ENCODE results near the gene FAR2. TPM values are rescaled to one million over a fixed set of nuclear protein-coding genes. Genes with fewer than 3 reads are reported as not detected.

Gene FAR2
- total RNA-seq, 1 donor from 2014 or later, result 5.4 TPM

- H3K4me3 Mint-ChIP-seq, result no peak overlapping the region
- no peaks in the 10 kb centered on the region for H3K36me3 Mint-ChIP-seq (ENCODE audit: low read depth)
- no peak for DNase-seq (ENCODE audit: low spot score)
- no peaks in the 10 kb centered on the region for H3K9me3 Mint-ChIP-seq
- H3K27ac Mint-ChIP-seq, result no peak overlapping the region
- peaks cover 8% of the 10 kb centered on the region for H3K27me3 Mint-ChIP-seq (ENCODE audit: insufficient read depth)
- intact Hi-C loops (cut with micrococcal nuclease), result no loop called here
- no peaks in the 10 kb centered on the region for H3K4me1 Mint-ChIP-seq (ENCODE audit: low read depth)
These were observed 67.9 kb downstream of the FAR2 start for GRCh38 chr12:29216797-29217575.

DNA sequence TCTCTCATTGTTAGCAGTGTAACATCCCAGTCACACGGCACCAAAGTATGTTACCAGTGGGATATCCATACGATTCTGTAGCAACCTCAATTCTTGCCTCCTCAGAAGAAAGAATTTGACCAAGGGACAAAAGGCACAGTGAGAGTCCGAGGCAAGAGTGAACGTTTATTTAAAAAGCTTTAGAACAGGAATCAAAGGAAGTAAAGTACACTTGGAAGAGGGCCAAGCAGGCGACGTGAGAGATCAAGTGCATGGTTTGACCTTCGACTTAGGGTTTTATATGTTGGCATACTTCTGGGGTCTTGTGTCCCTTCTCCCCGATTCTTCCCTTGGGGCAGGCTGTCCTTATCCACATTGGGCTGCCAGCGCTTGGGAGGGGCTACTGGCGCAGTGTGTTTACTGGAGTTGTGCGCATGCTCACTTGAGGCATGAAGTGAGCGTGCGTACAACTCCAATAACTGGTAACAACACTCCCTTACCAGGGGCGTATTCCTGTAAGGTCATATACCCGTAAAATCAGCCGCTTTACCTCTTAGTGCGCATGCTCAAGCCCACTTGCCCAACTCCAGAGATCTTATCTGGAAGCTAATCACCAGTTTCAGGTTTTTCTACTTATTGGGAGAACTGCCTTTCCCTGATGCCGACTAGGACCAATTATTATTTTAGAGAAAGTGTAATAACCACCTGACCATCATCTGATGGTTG is 71.7 kb downstream of the FAR2 start:
- H3K27ac Mint-ChIP-seq, result no peak overlapping the region
- no peak for DNase-seq (ENCODE audit: low spot score)
- H3K36me3 Mint-ChIP-seq (ENCODE audit: low read depth), result no peaks in the 10 kb centered on the region
- no peaks in the 10 kb centered on the region for H3K9me3 Mint-ChIP-seq
- no peaks in the 10 kb centered on the region for H3K4me1 Mint-ChIP-seq (ENCODE audit: low read depth)
- intact Hi-C loops (cut with micrococcal nuclease), result no loop called here
- H3K27me3 Mint-ChIP-seq (ENCODE audit: insufficient read depth), result peaks cover 6% of the 10 kb centered on the region
- H3K4me3 Mint-ChIP-seq, result no peak overlapping the region

GRCh38 chr12:29222200-29222599 is 73.1 kb downstream of the FAR2 start:
- Mint-ChIP-seq H3K27ac (no peak overlapping the region), H3K9me3 (no peaks in the 10 kb centered on the region), H3K4me1 (ENCODE audit: low read depth) (no peaks in the 10 kb centered on the region), H3K36me3 (ENCODE audit: low read depth) (no peaks in the 10 kb centered on the region), H3K27me3 (ENCODE audit: insufficient read depth) (peaks cover 6% of the 10 kb centered on the region), H3K4me3 (no peak overlapping the region)
- intact Hi-C loops (cut with micrococcal nuclease), result no loop called here
- no peak for DNase-seq (ENCODE audit: low spot score)

DNA sequence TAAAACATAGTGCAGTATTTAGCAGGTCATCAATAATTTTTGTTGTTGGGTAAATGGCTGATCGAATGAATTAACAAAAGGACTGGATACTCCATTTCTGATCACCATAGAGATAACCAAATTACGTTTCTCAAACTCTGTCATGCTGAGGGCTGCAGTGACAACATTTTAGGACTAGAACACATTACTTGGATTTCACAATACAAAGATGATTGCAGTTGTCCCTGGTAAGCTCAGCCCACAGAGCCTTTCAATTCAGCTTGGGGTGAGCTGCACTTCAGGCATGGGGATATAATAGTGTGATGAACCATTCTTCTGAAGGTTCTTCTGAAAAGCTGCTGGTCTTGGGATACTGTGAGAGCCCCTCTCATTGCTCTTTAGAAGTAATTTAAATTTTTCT is 74.3 kb downstream of the FAR2 start:
- Mint-ChIP-seq H3K27ac (no peak overlapping the region), H3K4me3 (no peak overlapping the region), H3K36me3 (ENCODE audit: low read depth) (no peaks in the 10 kb centered on the region), H3K4me1 (ENCODE audit: low read depth) (no peaks in the 10 kb centered on the region), H3K9me3 (no peaks in the 10 kb centered on the region), H3K27me3 (ENCODE audit: insufficient read depth) (no peaks in the 10 kb centered on the region)
- intact Hi-C loops (cut with micrococcal nuclease), result no loop called here
- no peak for DNase-seq (ENCODE audit: low spot score)

DNA sequence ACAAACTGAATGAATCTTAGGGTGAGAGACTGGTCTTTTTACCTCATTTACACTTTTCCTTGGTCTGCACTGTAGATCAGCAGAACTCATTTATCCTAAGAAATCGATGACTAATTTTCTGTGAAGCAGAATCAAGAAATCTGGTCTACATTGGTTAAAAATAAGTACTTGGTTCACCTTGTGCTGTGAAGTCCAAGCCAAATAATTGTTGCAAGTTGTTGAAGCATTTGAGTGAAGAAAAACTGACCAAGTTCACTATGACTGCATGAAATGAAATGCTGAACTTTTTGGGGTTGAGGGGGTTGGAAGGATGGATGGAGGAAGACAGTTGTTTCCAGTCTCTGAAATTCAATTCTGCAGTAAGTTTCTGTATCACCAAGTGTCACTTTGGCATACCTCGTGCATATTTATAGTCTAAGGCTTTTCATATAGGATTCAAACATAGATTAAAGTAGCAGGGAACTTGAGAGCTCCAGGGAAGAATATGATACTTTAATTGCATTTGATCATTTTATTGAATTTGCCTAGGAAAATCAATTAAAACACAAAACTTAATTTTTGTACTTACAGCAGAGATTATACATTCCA is 75.0 kb downstream of the FAR2 start:
- Mint-ChIP-seq H3K27me3 (ENCODE audit: insufficient read depth) (no peaks in the 10 kb centered on the region), H3K4me3 (no peak overlapping the region), H3K27ac (no peak overlapping the region), H3K36me3 (ENCODE audit: low read depth) (no peaks in the 10 kb centered on the region), H3K9me3 (no peaks in the 10 kb centered on the region), H3K4me1 (ENCODE audit: low read depth) (no peaks in the 10 kb centered on the region)
- DNase-seq (ENCODE audit: low spot score), result no peak
- intact Hi-C loops (cut with micrococcal nuclease), result no loop called here

DNA sequence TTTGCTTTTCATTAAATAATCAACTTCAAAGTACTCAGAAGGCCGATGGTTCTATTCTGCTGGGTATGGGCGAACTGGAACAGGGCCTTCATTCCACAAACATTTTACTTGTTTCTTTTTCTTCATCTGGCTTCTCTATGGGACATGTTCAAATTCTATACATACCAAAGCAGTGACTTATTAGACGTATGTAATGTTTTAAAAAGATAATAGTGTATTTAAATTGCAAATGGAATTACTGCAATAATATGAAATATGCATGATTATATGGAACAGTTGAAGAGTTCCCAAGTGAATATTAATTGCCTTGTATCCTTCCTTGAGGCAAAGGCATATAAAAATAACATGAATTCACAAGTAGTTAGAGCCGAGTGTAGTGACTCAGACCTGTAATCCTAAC is 75.5 kb downstream of the FAR2 start:
- no peak for DNase-seq (ENCODE audit: low spot score)
- H3K4me3 Mint-ChIP-seq, result no peak overlapping the region
- no peak overlapping the region for H3K27ac Mint-ChIP-seq
- H3K36me3 Mint-ChIP-seq (ENCODE audit: low read depth), result no peaks in the 10 kb centered on the region
- intact Hi-C loops (cut with micrococcal nuclease), result no loop called here
- no peaks in the 10 kb centered on the region for H3K4me1 Mint-ChIP-seq (ENCODE audit: low read depth)
- no peaks in the 10 kb centered on the region for H3K27me3 Mint-ChIP-seq (ENCODE audit: insufficient read depth)
- no peaks in the 10 kb centered on the region for H3K9me3 Mint-ChIP-seq

GRCh38 chr12:29225834-29226233 is 76.8 kb downstream of the FAR2 start:
- Mint-ChIP-seq H3K27me3 (ENCODE audit: insufficient read depth) (no peaks in the 10 kb centered on the region), H3K9me3 (no peaks in the 10 kb centered on the region), H3K4me3 (no peak overlapping the region), H3K36me3 (ENCODE audit: low read depth) (no peaks in the 10 kb centered on the region), H3K4me1 (ENCODE audit: low read depth) (no peaks in the 10 kb centered on the region), H3K27ac (no peak overlapping the region)
- intact Hi-C loops (cut with micrococcal nuclease), result no loop called here
- no peak for DNase-seq (ENCODE audit: low spot score)

DNA sequence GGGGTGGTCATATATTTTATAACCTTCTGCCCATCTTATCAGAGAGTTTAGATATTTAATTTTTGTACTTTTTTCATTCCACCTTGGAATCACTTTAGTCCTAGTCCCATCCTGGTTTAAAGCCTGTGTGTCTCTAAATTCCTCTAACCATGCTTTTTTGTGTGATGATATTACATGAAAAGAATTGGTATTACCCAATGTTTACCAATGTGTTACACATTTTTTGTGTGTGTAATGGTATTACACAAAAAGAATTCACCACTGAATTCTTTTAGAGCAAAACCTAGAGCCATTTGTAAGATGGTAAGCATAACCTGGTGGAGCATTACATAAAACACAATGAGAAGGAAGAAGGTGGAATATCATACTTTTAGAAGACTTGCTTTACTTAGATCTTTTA is 77.5 kb downstream of the FAR2 start:
- H3K9me3 Mint-ChIP-seq, result no peaks in the 10 kb centered on the region
- intact Hi-C loops (cut with micrococcal nuclease), result no loop called here
- no peaks in the 10 kb centered on the region for H3K27me3 Mint-ChIP-seq (ENCODE audit: insufficient read depth)
- no peak overlapping the region for H3K4me3 Mint-ChIP-seq
- no peaks in the 10 kb centered on the region for H3K4me1 Mint-ChIP-seq (ENCODE audit: low read depth)
- DNase-seq (ENCODE audit: low spot score), result no peak
- no peak overlapping the region for H3K27ac Mint-ChIP-seq
- no peaks in the 10 kb centered on the region for H3K36me3 Mint-ChIP-seq (ENCODE audit: low read depth)

- intact Hi-C loops (cut with micrococcal nuclease), result no loop called here
- Mint-ChIP-seq H3K27me3 (ENCODE audit: insufficient read depth) (no peaks in the 10 kb centered on the region), H3K36me3 (ENCODE audit: low read depth) (no peaks in the 10 kb centered on the region), H3K4me1 (ENCODE audit: low read depth) (no peaks in the 10 kb centered on the region), H3K4me3 (no peak overlapping the region), H3K27ac (no peak overlapping the region), H3K9me3 (no peaks in the 10 kb centered on the region)
- no peak for DNase-seq (ENCODE audit: low spot score)
These were observed 79.5 kb downstream of the FAR2 start for GRCh38 chr12:29228474-29229157.

DNA sequence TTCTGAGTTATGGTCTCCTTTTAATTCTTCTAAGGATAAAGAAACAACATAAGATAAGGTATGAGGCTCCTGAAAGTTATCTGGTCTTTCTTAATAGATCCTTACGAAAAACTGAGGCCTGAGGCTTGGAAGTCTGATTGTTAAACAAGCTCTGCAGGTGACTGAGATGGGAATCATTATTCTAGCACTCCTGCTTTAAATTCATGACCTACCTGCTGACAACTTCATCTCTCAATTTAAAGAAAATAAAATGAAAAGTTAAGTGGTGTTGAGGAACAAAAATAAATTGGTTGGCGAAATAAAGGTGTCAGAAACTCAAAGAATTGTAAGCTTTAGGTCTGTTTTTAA is 80.1 kb downstream of the FAR2 start:
- intact Hi-C loops (cut with micrococcal nuclease), result no loop called here
- H3K27me3 Mint-ChIP-seq (ENCODE audit: insufficient read depth), result no peaks in the 10 kb centered on the region
- DNase-seq (ENCODE audit: low spot score), result no peak
- no peaks in the 10 kb centered on the region for H3K36me3 Mint-ChIP-seq (ENCODE audit: low read depth)
- H3K4me3 Mint-ChIP-seq, result no peak overlapping the region
- H3K9me3 Mint-ChIP-seq, result no peaks in the 10 kb centered on the region
- no peaks in the 10 kb centered on the region for H3K4me1 Mint-ChIP-seq (ENCODE audit: low read depth)
- no peak overlapping the region for H3K27ac Mint-ChIP-seq

GRCh38 chr12:29229937-29230336 is 80.9 kb downstream of the FAR2 start:
- H3K4me1 Mint-ChIP-seq (ENCODE audit: low read depth), result no peaks in the 10 kb centered on the region
- no peak overlapping the region for H3K27ac Mint-ChIP-seq
- no peaks in the 10 kb centered on the region for H3K36me3 Mint-ChIP-seq (ENCODE audit: low read depth)
- intact Hi-C loops (cut with micrococcal nuclease), result no loop called here
- DNase-seq (ENCODE audit: low spot score), result no peak
- no peaks in the 10 kb centered on the region for H3K27me3 Mint-ChIP-seq (ENCODE audit: insufficient read depth)
- H3K9me3 Mint-ChIP-seq, result no peaks in the 10 kb centered on the region
- H3K4me3 Mint-ChIP-seq, result no peak overlapping the region

DNA sequence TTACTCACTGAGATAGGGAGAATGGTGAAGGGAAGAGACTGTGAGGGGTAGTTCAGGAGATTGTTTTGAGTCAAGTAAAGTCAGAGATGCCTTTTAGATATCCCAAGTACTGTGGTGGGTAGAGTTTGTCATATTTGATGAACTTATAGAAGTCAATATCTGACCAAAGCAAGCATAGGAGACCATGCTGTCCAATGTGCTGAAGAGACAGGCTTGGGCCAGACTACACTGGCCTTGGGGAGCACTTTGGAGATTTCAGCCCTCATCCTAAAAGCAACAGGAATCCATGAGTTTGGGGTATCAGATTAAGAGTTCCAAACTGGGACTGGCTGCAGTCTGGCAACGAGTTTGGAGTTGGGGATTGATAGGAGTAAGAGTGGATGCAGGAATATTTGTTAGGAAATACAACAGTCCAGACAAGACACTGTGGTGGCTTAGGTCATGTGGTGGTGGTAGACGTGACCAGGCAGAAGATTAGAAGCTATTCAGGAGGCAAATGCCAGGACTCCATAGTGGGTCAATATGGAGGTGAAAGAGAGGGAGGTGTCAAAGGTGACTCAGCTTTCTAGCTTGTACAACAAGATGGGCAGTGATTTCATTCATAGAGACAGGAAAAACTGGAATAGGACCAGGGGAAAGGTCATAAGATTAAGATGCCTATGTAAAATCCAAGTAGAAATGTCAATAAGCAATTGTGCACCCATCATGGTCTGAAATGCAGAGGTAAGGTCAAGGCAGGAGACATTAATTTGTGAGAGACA is 81.9 kb downstream of the FAR2 start:
- no peak overlapping the region for H3K4me3 Mint-ChIP-seq
- no peak overlapping the region for H3K27ac Mint-ChIP-seq
- H3K36me3 Mint-ChIP-seq (ENCODE audit: low read depth), result no peaks in the 10 kb centered on the region
- H3K27me3 Mint-ChIP-seq (ENCODE audit: insufficient read depth), result no peaks in the 10 kb centered on the region
- no peaks in the 10 kb centered on the region for H3K9me3 Mint-ChIP-seq
- intact Hi-C loops (cut with micrococcal nuclease), result no loop called here
- no peaks in the 10 kb centered on the region for H3K4me1 Mint-ChIP-seq (ENCODE audit: low read depth)
- DNase-seq (ENCODE audit: low spot score), result no peak
